K562 (cell line): ENCODE data around the gene BACH1. TPM values are rescaled to one million over a fixed set of nuclear protein-coding genes. Genes with fewer than 3 reads are reported as not detected.

ENCODE experiments used
- BCOR ChIP-seq: fragments of 450-650 bp; IDR thresholded peaks from 2 replicates; pipeline ENCODE4 v1.6.1; 2016
- FIP1L1 ChIP-seq: fragments of 200-400 bp; formaldehyde crosslinking; IDR thresholded peaks from 2 replicates; pipeline ENCODE4 v1.6.1; 2018; ENCODE audit warnings: mild to moderate bottlenecking, low read depth, low read length; ENCODE audit not compliant: poor library complexity, severe bottlenecking
- HDAC3 ChIP-seq: fragments of 450-650 bp; IDR thresholded peaks from 2 replicates; pipeline ENCODE4 v1.6.1; 2018; ENCODE audit warnings: borderline replicate concordance, mild to moderate bottlenecking, moderate library complexity; ENCODE audit not compliant: partially characterized antibody
- MTA1 ChIP-seq: fragments of 450-650 bp; IDR thresholded peaks from 2 replicates; pipeline ENCODE4 v1.6.1; 2017; ENCODE audit warnings: borderline replicate concordance
- MTA3 ChIP-seq: fragments of 450-650 bp; formaldehyde crosslinking; IDR thresholded peaks from 2 replicates; pipeline ENCODE4 v1.6.1; 2017; ENCODE audit warnings: mild to moderate bottlenecking, borderline replicate concordance
- PHF21A ChIP-seq: fragments of 450-650 bp; IDR thresholded peaks from 2 replicates; pipeline ENCODE4 v1.6.1; 2017; ENCODE audit warnings: low read depth, borderline replicate concordance
- POLR2AphosphoS5 ChIP-seq: IDR thresholded peaks from 2 replicates; pipeline ENCODE4 v1.6.1; 2011; ENCODE audit warnings: mild to moderate bottlenecking, low read depth, low read length, moderate library complexity; ENCODE audit not compliant: control insufficient read depth, insufficient read depth
- POLR2B ChIP-seq: fragments of 450-650 bp; IDR thresholded peaks from 2 replicates; pipeline ENCODE4 v1.6.1; 2018; ENCODE audit warnings: low read depth; ENCODE audit not compliant: partially characterized antibody
- RAD21 ChIP-seq, 2 experiments: fragments of 250-450 bp in 1 of 2; fragments of 450-650 bp in 1 of 2; sonication (Bioruptor Pico) in 1 of 2; formaldehyde crosslinking in 1 of 2; IDR thresholded peaks in 1 of 2; conservative IDR thresholded peaks in 1 of 2; 2 replicates each; pipeline versions ENCODE4 v1.4.0 to v1.8.0; 2020 to 2022; ENCODE audit warnings: mild to moderate bottlenecking in 2 of 2, moderate library complexity in 1 of 2
- SMAD4 ChIP-seq: fragments of 250-450 bp; sonication (Bioruptor Pico); conservative IDR thresholded peaks from 2 replicates; pipeline ENCODE4 v1.8.0; 2021; ENCODE audit warnings: inconsistent platforms, mild to moderate bottlenecking, moderate library complexity
- ZFX ChIP-seq: sonication (generic); formaldehyde crosslinking; IDR thresholded peaks from 2 replicates; pipeline ENCODE4 v1.8.0; 2022; ENCODE audit warnings: mild to moderate bottlenecking, missing genetic modification reagents, moderate library complexity
- ZNF24 ChIP-seq: fragments of 450-650 bp; IDR thresholded peaks from 2 replicates; pipeline ENCODE4 v1.6.1; 2016
- polyA plus RNA-seq, 8 experiments: library from polyadenylated mRNA; depleted of rRNA in 4 of 8; stranded (reverse) in 5 of 8; unstranded in 3 of 8; fragments of >200 nt; fragmentation: Nextera tagmentation in 2 of 8; fragmentation: Illumina TruSeq in 1 of 8; extraction: Ambion mirVana in 2 of 8; extraction: Trizol in 1 of 8; gene quantifications; 2 replicates each; pipeline versions ENCODE4 v1.2.1 to v1.2.3, GENCODE V29; 2011 to 2014; ENCODE audit warnings: inconsistent platforms in 1 of 8, missing spikeins in 1 of 8
- total RNA-seq, 7 experiments: library from RNA; depleted of rRNA in 6 of 7; stranded (reverse); fragments of >200 nt in 6 of 7; fragmentation: Illumina TruSeq in 2 of 7; extraction: Trizol in 2 of 7; gene quantifications; 2 replicates each; pipeline versions ENCODE4 v1.2.1 to v1.2.3, GENCODE V29; 2011 to 2021; ENCODE audit warnings: low replicate concordance in 1 of 7
- TF ChIP-seq, protein P1 (sequence below): fragments of 250-450 bp; sonication (Bioruptor Pico); IDR thresholded peaks from 2 replicates; pipeline ENCODE4 v1.4.0; 2020; ENCODE audit warnings: mild to moderate bottlenecking
- TF ChIP-seq, protein P2 (sequence below), 2 experiments: fragments of 450-650 bp; conservative IDR thresholded peaks; 2 replicates each; pipeline ENCODE4 v1.6.1; 2017; ENCODE audit warnings: mild to moderate bottlenecking in 2 of 2, moderate library complexity in 2 of 2
- TF ChIP-seq, protein P3 (sequence below): fragments of 250-450 bp; sonication (Bioruptor Pico); IDR thresholded peaks from 2 replicates; pipeline ENCODE4 v1.4.0; 2020; ENCODE audit warnings: mild to moderate bottlenecking, moderate library complexity
- TF ChIP-seq, protein P4 (sequence below): IDR thresholded peaks from 2 replicates; pipeline ENCODE4 v1.6.1; 2012; ENCODE audit warnings: low read depth, low read length, improper control_type of control experiment, borderline replicate concordance
- TF ChIP-seq, protein P5 (sequence below): fragments of 250-450 bp; sonication (Bioruptor Pico); IDR thresholded peaks from 2 replicates; pipeline ENCODE4 v1.5.0; 2021

The BACH1 gene
- total and polyA plus RNA-seq, 9 of the 15 experiments (the other 6 are each of a cell fraction or from before 2014, with no cell fraction given), result 10.6 to 58.5 (median 28.6) TPM

DNA sequence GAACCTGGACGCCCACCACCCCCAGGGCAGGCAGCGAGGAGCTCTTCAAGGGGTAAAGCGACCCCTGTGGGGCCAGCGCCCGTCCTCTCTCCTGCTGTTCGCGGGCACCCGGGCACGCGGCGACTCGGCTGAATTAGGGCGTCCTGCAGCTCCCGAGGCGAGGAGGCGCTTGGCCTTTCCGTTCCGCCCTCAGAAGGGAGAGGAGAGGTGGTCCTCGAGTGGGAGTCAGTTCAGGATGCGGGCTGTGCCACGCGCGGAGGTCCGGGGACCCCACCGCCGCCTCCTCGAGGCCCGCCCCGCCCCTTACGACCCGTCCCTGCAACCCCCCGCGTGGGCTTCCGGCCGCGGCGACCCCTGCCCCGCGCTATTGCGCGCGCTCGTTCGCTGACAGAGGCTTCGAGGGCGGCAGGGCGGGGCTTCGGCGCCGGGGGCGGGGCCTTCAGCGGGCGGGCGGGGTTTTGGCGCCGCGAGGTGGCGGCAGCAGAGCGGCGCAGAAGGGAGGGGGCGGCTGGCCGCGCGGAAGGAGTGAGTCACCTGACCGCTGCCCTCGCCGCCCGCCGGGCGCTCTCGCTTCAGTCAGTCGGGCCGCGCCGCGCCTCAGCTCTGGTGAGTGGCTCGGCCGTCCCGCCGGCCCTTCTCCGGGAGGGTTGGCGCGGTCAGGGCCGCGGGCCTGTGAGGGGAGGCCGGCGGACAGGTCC lies at the start of gene BACH1 (continued):
- no peak for TF ChIP-seq PHF21A
- peak; percentile 73 for TF ChIP-seq SMAD4 (CRISPR knock-in tag)
- peak; percentile 50 for TF ChIP-seq FIP1L1
- TF ChIP-seq, protein P1, sequence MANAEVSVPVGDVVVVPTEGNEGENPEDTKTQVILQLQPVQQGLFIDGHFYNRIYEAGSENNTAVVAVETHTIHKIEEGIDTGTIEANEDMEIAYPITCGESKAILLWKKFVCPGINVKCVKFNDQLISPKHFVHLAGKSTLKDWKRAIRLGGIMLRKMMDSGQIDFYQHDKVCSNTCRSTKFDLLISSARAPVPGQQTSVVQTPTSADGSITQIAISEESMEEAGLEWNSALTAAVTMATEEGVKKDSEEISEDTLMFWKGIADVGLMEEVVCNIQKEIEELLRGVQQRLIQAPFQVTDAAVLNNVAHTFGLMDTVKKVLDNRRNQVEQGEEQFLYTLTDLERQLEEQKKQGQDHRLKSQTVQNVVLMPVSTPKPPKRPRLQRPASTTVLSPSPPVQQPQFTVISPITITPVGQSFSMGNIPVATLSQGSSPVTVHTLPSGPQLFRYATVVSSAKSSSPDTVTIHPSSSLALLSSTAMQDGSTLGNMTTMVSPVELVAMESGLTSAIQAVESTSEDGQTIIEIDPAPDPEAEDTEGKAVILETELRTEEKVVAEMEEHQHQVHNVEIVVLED, result peak; percentile 59; the same call in 1 of the 2 replicates
- TF ChIP-seq, protein P2, sequence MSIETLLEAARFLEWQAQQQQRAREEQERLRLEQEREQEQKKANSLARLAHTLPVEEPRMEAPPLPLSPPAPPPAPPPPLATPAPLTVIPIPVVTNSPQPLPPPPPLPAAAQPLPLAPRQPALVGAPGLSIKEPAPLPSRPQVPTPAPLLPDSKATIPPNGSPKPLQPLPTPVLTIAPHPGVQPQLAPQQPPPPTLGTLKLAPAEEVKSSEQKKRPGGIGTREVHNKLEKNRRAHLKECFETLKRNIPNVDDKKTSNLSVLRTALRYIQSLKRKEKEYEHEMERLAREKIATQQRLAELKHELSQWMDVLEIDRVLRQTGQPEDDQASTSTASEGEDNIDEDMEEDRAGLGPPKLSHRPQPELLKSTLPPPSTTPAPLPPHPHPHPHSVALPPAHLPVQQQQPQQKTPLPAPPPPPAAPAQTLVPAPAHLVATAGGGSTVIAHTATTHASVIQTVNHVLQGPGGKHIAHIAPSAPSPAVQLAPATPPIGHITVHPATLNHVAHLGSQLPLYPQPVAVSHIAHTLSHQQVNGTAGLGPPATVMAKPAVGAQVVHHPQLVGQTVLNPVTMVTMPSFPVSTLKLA (conservative IDR thresholded peaks at IDR 0.05), result no peak; a peak in 1 of 4 replicates
- TF ChIP-seq MTA3, result peak; percentile 26
- peak; percentile 40; the same call in 1 of the 2 replicates for TF ChIP-seq MTA1
- TF ChIP-seq BCOR, result no peak
- TF ChIP-seq POLR2B, result peak; percentile 44
- TF ChIP-seq, protein P3, sequence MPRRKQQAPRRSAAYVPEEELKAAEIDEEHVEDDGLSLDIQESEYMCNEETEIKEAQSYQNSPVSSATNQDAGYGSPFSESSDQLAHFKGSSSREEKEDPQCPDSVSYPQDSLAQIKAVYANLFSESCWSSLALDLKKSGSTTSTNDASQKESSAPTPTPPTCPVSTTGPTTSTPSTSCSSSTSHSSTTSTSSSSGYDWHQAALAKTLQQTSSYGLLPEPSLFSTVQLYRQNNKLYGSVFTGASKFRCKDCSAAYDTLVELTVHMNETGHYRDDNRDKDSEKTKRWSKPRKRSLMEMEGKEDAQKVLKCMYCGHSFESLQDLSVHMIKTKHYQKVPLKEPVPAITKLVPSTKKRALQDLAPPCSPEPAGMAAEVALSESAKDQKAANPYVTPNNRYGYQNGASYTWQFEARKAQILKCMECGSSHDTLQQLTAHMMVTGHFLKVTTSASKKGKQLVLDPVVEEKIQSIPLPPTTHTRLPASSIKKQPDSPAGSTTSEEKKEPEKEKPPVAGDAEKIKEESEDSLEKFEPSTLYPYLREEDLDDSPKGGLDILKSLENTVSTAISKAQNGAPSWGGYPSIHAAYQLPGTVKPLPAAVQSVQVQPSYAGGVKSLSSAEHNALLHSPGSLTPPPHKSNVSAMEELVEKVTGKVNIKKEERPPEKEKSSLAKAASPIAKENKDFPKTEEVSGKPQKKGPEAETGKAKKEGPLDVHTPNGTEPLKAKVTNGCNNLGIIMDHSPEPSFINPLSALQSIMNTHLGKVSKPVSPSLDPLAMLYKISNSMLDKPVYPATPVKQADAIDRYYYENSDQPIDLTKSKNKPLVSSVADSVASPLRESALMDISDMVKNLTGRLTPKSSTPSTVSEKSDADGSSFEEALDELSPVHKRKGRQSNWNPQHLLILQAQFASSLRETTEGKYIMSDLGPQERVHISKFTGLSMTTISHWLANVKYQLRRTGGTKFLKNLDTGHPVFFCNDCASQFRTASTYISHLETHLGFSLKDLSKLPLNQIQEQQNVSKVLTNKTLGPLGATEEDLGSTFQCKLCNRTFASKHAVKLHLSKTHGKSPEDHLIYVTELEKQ (CRISPR knock-in tag), result no peak
- TF ChIP-seq ZFX (CRISPR knock-in tag), result peak; percentile 85
- TF ChIP-seq, protein P4, sequence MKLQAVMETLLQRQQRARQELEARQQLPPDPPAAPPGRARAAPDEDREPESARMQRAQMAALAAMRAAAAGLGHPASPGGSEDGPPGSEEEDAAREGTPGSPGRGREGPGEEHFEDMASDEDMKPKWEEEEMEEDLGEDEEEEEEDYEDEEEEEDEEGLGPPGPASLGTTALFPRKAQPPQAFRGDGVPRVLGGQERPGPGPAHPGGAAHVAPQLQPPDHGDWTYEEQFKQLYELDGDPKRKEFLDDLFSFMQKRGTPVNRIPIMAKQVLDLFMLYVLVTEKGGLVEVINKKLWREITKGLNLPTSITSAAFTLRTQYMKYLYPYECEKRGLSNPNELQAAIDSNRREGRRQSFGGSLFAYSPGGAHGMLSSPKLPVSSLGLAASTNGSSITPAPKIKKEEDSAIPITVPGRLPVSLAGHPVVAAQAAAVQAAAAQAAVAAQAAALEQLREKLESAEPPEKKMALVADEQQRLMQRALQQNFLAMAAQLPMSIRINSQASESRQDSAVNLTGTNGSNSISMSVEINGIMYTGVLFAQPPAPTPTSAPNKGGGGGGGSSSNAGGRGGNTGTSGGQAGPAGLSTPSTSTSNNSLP, result no peak
- TF ChIP-seq ZNF24, result peak; percentile 32; the same call in 1 of the 2 replicates
- TF ChIP-seq, protein P5, sequence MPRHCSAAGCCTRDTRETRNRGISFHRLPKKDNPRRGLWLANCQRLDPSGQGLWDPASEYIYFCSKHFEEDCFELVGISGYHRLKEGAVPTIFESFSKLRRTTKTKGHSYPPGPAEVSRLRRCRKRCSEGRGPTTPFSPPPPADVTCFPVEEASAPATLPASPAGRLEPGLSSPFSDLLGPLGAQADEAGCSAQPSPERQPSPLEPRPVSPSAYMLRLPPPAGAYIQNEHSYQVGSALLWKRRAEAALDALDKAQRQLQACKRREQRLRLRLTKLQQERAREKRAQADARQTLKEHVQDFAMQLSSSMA (CRISPR knock-in tag), result 0 out of 2 replicates have a peak, but pooled peaks have one; percentile 16
- TF ChIP-seq HDAC3, result no peak
- TF ChIP-seq RAD21 (CRISPR knock-in tag; conservative IDR thresholded peaks at IDR 0.05 in 1 of 2, IDR thresholded peaks at IDR 0.05 in 1 of 2), result peak; percentile 48 to 77
- peak; percentile 94 for TF ChIP-seq POLR2AphosphoS5
